HCT116 (cell line): ENCODE data around the gene HSD17B12. TPM values are rescaled to one million over a fixed set of nuclear protein-coding genes. Genes with fewer than 3 reads are reported as not detected.

Experiments
- ATAC-seq: fragments of 200-7000 bp; cut with Tn5 transposase; 2 replicates; pipeline ENCODE4 v1.9.1; 2020; ENCODE audit warnings: mild to moderate bottlenecking, moderate library complexity
- BruUV-seq: library from RNA; stranded (reverse); fragments of 400-500 nt; replicated peaks from 2 replicates; lab custom pipeline; 2021; lab: Mats Ljungman, UMichigan
- CTCF ChIA-PET: fragments of 300-600 bp; sonication (Branson Sonifier 250); formaldehyde crosslinking; loops from one replicate; lab custom pipeline; 2021; ENCODE audit warnings: antibody characterized with exemption; lab: Charles Lee
- POLR2A ChIA-PET: fragments of 300-600, 350-600 bp; sonication (Branson Sonifier 250); formaldehyde crosslinking; loops from one replicate; lab custom pipeline; 2021; ENCODE audit warnings: antibody characterized with exemption; lab: Charles Lee
- RAD21 ChIA-PET, 2 experiments: fragments of 300-600 bp; sonication (Branson Sonifier 250); formaldehyde crosslinking; loops; one replicate each; lab custom pipeline; 2023; ENCODE audit warnings: low total read pairs in 2 of 2; ENCODE audit not compliant: uncharacterized antibody in 2 of 2, unreplicated experiment in 2 of 2, low non-redundant PET in 1 of 2; lab: Charles Lee
- DNase-seq: peaks from one replicate; pipeline ENCODE4 v3.0.0-alpha.2; 2010; ENCODE audit warnings: low read depth, low spot score
- H2AFZ ChIP-seq: fragments of 200-600 bp; shearing (Covaris generic), sonication (generic); 2 replicates; pipeline ENCODE4 v1.6.1; 2017; ENCODE audit warnings: low read depth, mixed run types, mixed read lengths, antibody characterized with exemption, low read length; ENCODE audit not compliant: poor library complexity, severe bottlenecking
- H3K27ac ChIP-seq: 2 replicates; pipeline ENCODE4 v1.5.1; 2012; ENCODE audit warnings: low read depth, low read length
- H3K27me3 ChIP-seq: fragments of 200-600 bp; sonication (generic); 2 replicates; pipeline ENCODE4 v1.6.1; 2016; ENCODE audit warnings: mixed run types, low read length, mixed read lengths; ENCODE audit not compliant: insufficient read depth
- H3K36me3 ChIP-seq, 2 experiments: fragments of 200-500 bp in 1 of 2; fragments of 200-600 bp in 1 of 2; sonication (Bioruptor generic) in 1 of 2; sonication (generic) in 1 of 2; 2 replicates each; pipeline versions ENCODE4 v1.5.1 to v1.6.1; 2014 to 2016; ENCODE audit warnings: low read length in 2 of 2, inconsistent platforms in 1 of 2, mixed read lengths in 1 of 2, mixed run types in 1 of 2; ENCODE audit not compliant: insufficient read depth in 2 of 2, control insufficient read depth in 1 of 2
- H3K4me1 ChIP-seq, 2 experiments: fragments of 200-600 bp in 1 of 2; sonication (generic) in 1 of 2; 2 replicates each; pipeline versions ENCODE4 v1.5.1 to v1.6.1; 2012 to 2017; ENCODE audit warnings: low read length in 2 of 2, inconsistent platforms in 1 of 2, mild to moderate bottlenecking in 1 of 2, mixed read lengths in 1 of 2, mixed run types in 1 of 2, moderate library complexity in 1 of 2; ENCODE audit not compliant: insufficient read depth in 2 of 2, control insufficient read depth in 1 of 2
- H3K4me2 ChIP-seq: fragments of 200-600 bp; sonication (generic); 2 replicates; pipeline ENCODE4 v1.6.1; 2017; ENCODE audit warnings: mixed run types, low read length, mixed read lengths
- H3K4me3 ChIP-seq, 2 experiments: fragments of 200-600 bp in 1 of 2; sonication (generic) in 1 of 2; replicated peaks in 1 of 2; 2 replicates each; pipeline ENCODE4 v1.5.1; 2011 to 2016; ENCODE audit warnings: low read length in 2 of 2, control low read depth in 1 of 2, low read depth in 1 of 2, mild to moderate bottlenecking in 1 of 2, mixed read lengths in 1 of 2, mixed run types in 1 of 2
- H3K79me2 ChIP-seq: fragments of 200-600 bp; sonication (generic); 2 replicates; pipeline ENCODE4 v1.6.1; 2017; ENCODE audit warnings: mild to moderate bottlenecking, mixed run types, low read length, moderate library complexity, mixed read lengths; ENCODE audit not compliant: insufficient read depth
- H3K9ac ChIP-seq: fragments of 200-600 bp; sonication (generic); 2 replicates; pipeline ENCODE4 v1.6.1; 2016; ENCODE audit warnings: low read length, mixed read lengths
- H3K9me2 ChIP-seq: fragments of 200-600 bp; sonication (generic), shearing (Covaris generic); 2 replicates; pipeline ENCODE4 v1.6.1; 2017; ENCODE audit warnings: mixed run types, mild to moderate bottlenecking, moderate library complexity; ENCODE audit not compliant: insufficient read depth
- H3K9me3 ChIP-seq, 2 experiments: fragments of 200-500 bp in 1 of 2; fragments of 200-600 bp in 1 of 2; sonication (Bioruptor generic) in 1 of 2; sonication (generic) in 1 of 2; 2 replicates each; pipeline ENCODE4 v1.6.1; 2014 to 2017; ENCODE audit warnings: low read length in 2 of 2, mixed read lengths in 2 of 2, inconsistent platforms in 1 of 2, low read depth in 1 of 2, mild to moderate bottlenecking in 1 of 2, mixed run types in 1 of 2, moderate library complexity in 1 of 2; ENCODE audit not compliant: control insufficient read depth in 1 of 2, insufficient read depth in 1 of 2
- H4K20me1 ChIP-seq: fragments of 200-600 bp; sonication (generic), shearing (Covaris generic); 2 replicates; pipeline ENCODE4 v1.6.1; 2017; ENCODE audit warnings: mixed run types, mild to moderate bottlenecking, moderate library complexity; ENCODE audit not compliant: insufficient read depth
- ATF3 ChIP-seq: IDR thresholded peaks from 2 replicates; pipeline ENCODE4 v1.6.1; 2012
- CBX3 ChIP-seq: IDR thresholded peaks from 2 replicates; pipeline ENCODE4 v1.6.1; 2012; ENCODE audit warnings: low read depth
- EGR1 ChIP-seq: IDR thresholded peaks from 2 replicates; pipeline ENCODE4 v1.6.1; 2012; ENCODE audit warnings: low read depth
- FOSL1 ChIP-seq: IDR thresholded peaks from 2 replicates; pipeline ENCODE4 v1.6.1; 2012; ENCODE audit warnings: low read depth
- JUND ChIP-seq: IDR thresholded peaks from 2 replicates; pipeline ENCODE4 v1.6.1; 2012
- MAX ChIP-seq: IDR thresholded peaks from 2 replicates; pipeline ENCODE4 v1.6.1; 2012
- POLR2A ChIP-seq: IDR thresholded peaks from 2 replicates; pipeline ENCODE4 v1.7.0; 2011; ENCODE audit warnings: borderline replicate concordance; ENCODE audit not compliant: insufficient read depth, insufficient read length; ENCODE audit errors: extremely low read depth
- POLR2AphosphoS5 ChIP-seq: IDR thresholded peaks from 2 replicates; pipeline ENCODE4 v1.6.1; 2011; ENCODE audit warnings: mild to moderate bottlenecking, low read depth, low read length, moderate library complexity
- RAD21 ChIP-seq: IDR thresholded peaks from 2 replicates; pipeline ENCODE4 v1.6.1; 2012; ENCODE audit warnings: low read depth, mild to moderate bottlenecking
- SIN3A ChIP-seq: IDR thresholded peaks from 2 replicates; pipeline ENCODE4 v1.6.1; 2012; ENCODE audit warnings: low read depth
- SP1 ChIP-seq: IDR thresholded peaks from 2 replicates; pipeline ENCODE4 v1.6.1; 2012; ENCODE audit warnings: low read depth
- SRF ChIP-seq: IDR thresholded peaks from 2 replicates; pipeline ENCODE4 v1.6.1; 2012; ENCODE audit warnings: low read depth
- TCF7L2 ChIP-seq: IDR thresholded peaks from 2 replicates; pipeline ENCODE4 v1.7.0; 2011; ENCODE audit warnings: borderline replicate concordance, inconsistent platforms; ENCODE audit not compliant: insufficient read depth, insufficient read length; ENCODE audit errors: extremely low read depth
- YY1 ChIP-seq: IDR thresholded peaks from 2 replicates; pipeline ENCODE4 v1.6.1; 2011; ENCODE audit warnings: low read length, low read depth, moderate library complexity, mild to moderate bottlenecking; ENCODE audit not compliant: insufficient replicate concordance; ENCODE audit errors: extremely low read depth
- ZBTB33 ChIP-seq: IDR thresholded peaks from 2 replicates; pipeline ENCODE4 v1.6.1; 2011; ENCODE audit warnings: mild to moderate bottlenecking, low read length, moderate library complexity; ENCODE audit not compliant: insufficient replicate concordance; ENCODE audit errors: extremely low read depth
- ZFX ChIP-seq: fragments of 450-650 bp; IDR thresholded peaks from 2 replicates; pipeline ENCODE4 v1.6.1; 2017
- ZNF274 ChIP-seq: fragments of 200-500 bp; sonication (Bioruptor generic); IDR thresholded peaks from 2 replicates; pipeline ENCODE4 v1.6.1; 2014; ENCODE audit warnings: mild to moderate bottlenecking, low read depth, low read length, inconsistent platforms
- intact Hi-C: fragments of 100-400 bp; cut with micrococcal nuclease; formaldehyde crosslinking; loops from 2 replicates; pipeline ENCODE4 v1.10.0; 2022
- total RNA-seq: library from RNA; stranded (reverse); gene quantifications from one replicate; pipeline ENCODE4 v1.2.1, GENCODE V29; 2021; ENCODE audit not compliant: unreplicated experiment

Gene HSD17B12
- total RNA-seq, 1 experiment from 2014 or later, result 83.7 TPM

- Histone ChIP-seq H4K20me1 (no peaks in the 10 kb centered on the region), H3K79me2 (no peaks in the 10 kb centered on the region), H3K4me2 (no peak overlapping the region), H3K9ac (no peak overlapping the region), H3K27ac (no peak overlapping the region), H3K9me3 (no peaks in the 10 kb centered on the region), H3K4me1 (no peaks in the 10 kb centered on the region), H3K36me3 (no peaks in the 10 kb centered on the region), H3K4me3 (no peak overlapping the region), H3K27me3 (peaks cover 14% of the 10 kb centered on the region; the same call in 1 of the 2 replicates), H2AFZ (no peak overlapping the region), H3K9me2 (no peaks in the 10 kb centered on the region)
- CTCF ChIA-PET, result no interaction called here
- no TSS peak for BruUV-seq
- POLR2A ChIA-PET, result no interaction called here
- RAD21 ChIA-PET, result no interaction called here
- ATAC-seq (no peak), DNase-seq (no peak)
- TF ChIP-seq ZNF274, result no peak
- no peak for TF ChIP-seq ZBTB33
- no peak for TF ChIP-seq JUND
- TF ChIP-seq ZFX, result no peak
- no peak for TF ChIP-seq MAX
- TF ChIP-seq EGR1, result no peak
- no peak for TF ChIP-seq ATF3
- no peak for TF ChIP-seq SP1
- no peak for TF ChIP-seq SRF
- TF ChIP-seq POLR2A, result no peak
- no peak for TF ChIP-seq RAD21
- TF ChIP-seq TCF7L2, result no peak
- no peak for TF ChIP-seq POLR2AphosphoS5
- no peak for TF ChIP-seq YY1
- TF ChIP-seq FOSL1, result no peak
- no peak for TF ChIP-seq SIN3A
- TF ChIP-seq CBX3, result no peak
- intact Hi-C loops, result no loop called here
These were observed 186.4 kb downstream of the HSD17B12 start for GRCh38 chr11:43866969-43867368.
